Measurements from ENCODE around the gene XYLT1.
A peak's percentile ranks its signal among the peaks of the same experiment; 100 is the strongest.

The XYLT1 gene

GRCh38 chr16:17382949-17383863, 87.6 kb downstream of the XYLT1 start:
- no peaks in the 10 kb centered on the region for H3K9me2 ChIP-seq (replicated peaks; ENCODE audit: low read depth, low read length)
- H3K4me1 ChIP-seq (ENCODE audit: insufficient read depth, low read length, poor library complexity, severe bottlenecking): peaks cover 33% of the 10 kb centered on the region
- peak overlapping the region; percentile 22 for H3K9ac ChIP-seq (ENCODE audit: low read depth, low read length, poor library complexity, severe bottlenecking)
- H3K36me3 ChIP-seq (ENCODE audit: insufficient read depth, low read length): peaks cover 28% of the 10 kb centered on the region; the same call in 1 of the 2 replicates
- peak overlapping the region; percentile 18 for H3K4me2 ChIP-seq (ENCODE audit: low read depth, low read length, poor library complexity, severe bottlenecking)
- H3K27me3 ChIP-seq (ENCODE audit: insufficient read depth, low read length, poor library complexity, severe bottlenecking): no peaks in the 10 kb centered on the region
- H4K20me1 ChIP-seq (ENCODE audit: insufficient read depth, low read length, poor library complexity, severe bottlenecking): peaks cover 90% of the 10 kb centered on the region
- TF ChIP-seq EZH2phosphoT487 (IDR thresholded peaks at IDR 0.05; ENCODE audit: borderline replicate concordance) (no peak), CTCF (conservative IDR thresholded peaks at IDR 0.05; ENCODE audit: low read length) (no peak)
- H3K9me3 ChIP-seq (ENCODE audit: insufficient read depth, low read depth, low read length): no peaks in the 10 kb centered on the region
- peaks cover 97% of the 10 kb centered on the region for H3K79me2 ChIP-seq (ENCODE audit: insufficient read depth, low read length)
- no peaks in the 10 kb centered on the region for H3F3A ChIP-seq (ENCODE audit: low read depth)
- no peak overlapping the region for H2AFZ ChIP-seq (ENCODE audit: low read length)
- H3K4me3 ChIP-seq (ENCODE audit: low read length, poor library complexity, severe bottlenecking): no peak overlapping the region

- H3K4me3 ChIP-seq (ENCODE audit: low read length, poor library complexity, severe bottlenecking): no peak overlapping the region
- peaks cover 97% of the 10 kb centered on the region for H3K79me2 ChIP-seq (ENCODE audit: insufficient read depth, low read length)
- H3K27me3 ChIP-seq (ENCODE audit: insufficient read depth, low read length, poor library complexity, severe bottlenecking): no peaks in the 10 kb centered on the region
- H3K9me3 ChIP-seq (ENCODE audit: insufficient read depth, low read depth, low read length): no peaks in the 10 kb centered on the region
- peak overlapping the region; percentile 18 for H3K4me2 ChIP-seq (ENCODE audit: low read depth, low read length, poor library complexity, severe bottlenecking)
- TF ChIP-seq EZH2phosphoT487 (IDR thresholded peaks at IDR 0.05; ENCODE audit: borderline replicate concordance) (no peak), CTCF (conservative IDR thresholded peaks at IDR 0.05; ENCODE audit: low read length) (no peak)
- H3F3A ChIP-seq (ENCODE audit: low read depth): no peaks in the 10 kb centered on the region
- peaks cover 36% of the 10 kb centered on the region for H3K4me1 ChIP-seq (ENCODE audit: insufficient read depth, low read length, poor library complexity, severe bottlenecking)
- peaks cover 26% of the 10 kb centered on the region; the same call in 1 of the 2 replicates for H3K36me3 ChIP-seq (ENCODE audit: insufficient read depth, low read length)
- no peaks in the 10 kb centered on the region for H3K9me2 ChIP-seq (replicated peaks; ENCODE audit: low read depth, low read length)
- H3K9ac ChIP-seq (ENCODE audit: low read depth, low read length, poor library complexity, severe bottlenecking): peak overlapping the region; percentile 22
- no peak overlapping the region for H2AFZ ChIP-seq (ENCODE audit: low read length)
- peaks cover 91% of the 10 kb centered on the region for H4K20me1 ChIP-seq (ENCODE audit: insufficient read depth, low read length, poor library complexity, severe bottlenecking)
Measured at GRCh38 chr16:17382514-17382913, 88.2 kb downstream of the XYLT1 start.

GRCh38 chr16:17381784-17382183, 89.0 kb downstream of the XYLT1 start:
- Histone ChIP-seq H3K9me3 (ENCODE audit: insufficient read depth, low read depth, low read length) (no peaks in the 10 kb centered on the region), H3F3A (ENCODE audit: low read depth) (no peaks in the 10 kb centered on the region), H3K79me2 (ENCODE audit: insufficient read depth, low read length) (peaks cover 97% of the 10 kb centered on the region), H3K4me3 (ENCODE audit: low read length, poor library complexity, severe bottlenecking) (no peak overlapping the region), H2AFZ (ENCODE audit: low read length) (no peak overlapping the region), H3K9me2 (replicated peaks; ENCODE audit: low read depth, low read length) (no peaks in the 10 kb centered on the region), H3K27me3 (ENCODE audit: insufficient read depth, low read length, poor library complexity, severe bottlenecking) (no peaks in the 10 kb centered on the region), H3K36me3 (ENCODE audit: insufficient read depth, low read length) (peaks cover 26% of the 10 kb centered on the region; the same call in 1 of the 2 replicates), H3K4me2 (ENCODE audit: low read depth, low read length, poor library complexity, severe bottlenecking) (no peak overlapping the region), H3K4me1 (ENCODE audit: insufficient read depth, low read length, poor library complexity, severe bottlenecking) (peaks cover 30% of the 10 kb centered on the region), H3K9ac (ENCODE audit: low read depth, low read length, poor library complexity, severe bottlenecking) (no peak overlapping the region), H4K20me1 (ENCODE audit: insufficient read depth, low read length, poor library complexity, severe bottlenecking) (peaks cover 86% of the 10 kb centered on the region)
- no peak for TF ChIP-seq EZH2phosphoT487 (IDR thresholded peaks at IDR 0.05; ENCODE audit: borderline replicate concordance)
- TF ChIP-seq CTCF (conservative IDR thresholded peaks at IDR 0.05; ENCODE audit: low read length): no peak

Measured in Loucy (cell line).